Mesothelial cell of epicardium (in vitro differentiated cells): ENCODE measurements around the gene TRIM58. TPM values are rescaled to one million over a fixed set of nuclear protein-coding genes. Genes with fewer than 3 reads are reported as not detected.

Experiments used
- DNase-seq, 2 experiments: peaks; one replicate each; pipeline ENCODE4 v3.0.0; 2021; ENCODE audit warnings: low spot score in 2 of 2; ENCODE audit not compliant: unreplicated experiment in 2 of 2
- H3K27ac Mint-ChIP-seq: 2 replicates; pipeline ENCODE4 v1.8.0; 2021; ENCODE audit warnings: mixed read lengths
- H3K27me3 Mint-ChIP-seq: 2 replicates; pipeline ENCODE4 v1.8.0; 2021; ENCODE audit warnings: low read depth, mixed read lengths
- H3K36me3 Mint-ChIP-seq: 2 replicates; pipeline ENCODE4 v1.8.0; 2021; ENCODE audit warnings: mixed read lengths
- H3K4me1 Mint-ChIP-seq: 2 replicates; pipeline ENCODE4 v1.8.0; 2021; ENCODE audit warnings: mixed read lengths
- H3K4me3 Mint-ChIP-seq: 2 replicates; pipeline ENCODE4 v1.8.0; 2021; ENCODE audit warnings: mild to moderate bottlenecking, moderate library complexity, mixed read lengths
- H3K9me3 Mint-ChIP-seq: 2 replicates; pipeline ENCODE4 v1.8.0; 2021; ENCODE audit warnings: mixed read lengths
- CTCF ChIP-seq: fragments of 200-600 bp; sonication (generic); IDR thresholded peaks from one replicate; pipeline ENCODE4 v1.5.0; 2021; ENCODE audit warnings: antibody characterized with exemption; ENCODE audit not compliant: unreplicated experiment
- total RNA-seq: library from RNA; stranded (reverse); gene quantifications from 3 replicates; pipeline ENCODE4 v1.2.1, GENCODE V29; 2021

TRIM58 gene
- total RNA-seq, 1 donor from 2014 or later: 1.2 TPM

DNA sequence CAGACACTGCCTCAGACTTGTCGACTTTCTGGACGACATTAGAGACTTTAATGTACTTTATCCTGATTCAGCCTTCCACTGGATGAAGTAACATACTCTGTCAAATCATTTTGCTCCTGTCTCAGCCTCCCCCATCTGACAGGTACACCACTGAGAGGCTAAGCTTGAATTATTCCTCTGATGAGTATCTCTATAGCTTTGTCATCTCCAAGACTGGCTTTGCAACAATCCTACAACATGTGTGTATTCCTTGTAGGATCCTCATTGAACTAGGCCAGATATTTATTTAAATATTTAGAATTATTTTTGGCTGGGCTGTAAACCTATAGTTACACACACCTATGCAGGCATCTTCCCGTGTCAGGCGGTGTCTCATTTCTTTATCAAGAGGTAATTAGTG lies 1.1 kb upstream of the TRIM58 start:
- peaks cover 16% of the 10 kb centered on the region for H3K27me3 Mint-ChIP-seq
- H3K4me3 Mint-ChIP-seq: peak overlapping the region; percentile 61
- TF ChIP-seq CTCF: no peak
- peaks cover 8% of the 10 kb centered on the region for H3K9me3 Mint-ChIP-seq
- H3K36me3 Mint-ChIP-seq: no peaks in the 10 kb centered on the region
- no peak overlapping the region for H3K27ac Mint-ChIP-seq
- no peak for DNase-seq
- H3K4me1 Mint-ChIP-seq: no peaks in the 10 kb centered on the region

- Mint-ChIP-seq H3K9me3 (peaks cover 6% of the 10 kb centered on the region), H3K27ac (no peak overlapping the region), H3K4me1 (no peaks in the 10 kb centered on the region), H3K4me3 (peak overlapping the region; percentile 68), H3K36me3 (no peaks in the 10 kb centered on the region), H3K27me3 (peaks cover 16% of the 10 kb centered on the region)
- DNase-seq: no peak
- no peak for TF ChIP-seq CTCF
Observed at GRCh38 chr1:247857985-247858619, 1.1 kb downstream of the TRIM58 start.

DNA sequence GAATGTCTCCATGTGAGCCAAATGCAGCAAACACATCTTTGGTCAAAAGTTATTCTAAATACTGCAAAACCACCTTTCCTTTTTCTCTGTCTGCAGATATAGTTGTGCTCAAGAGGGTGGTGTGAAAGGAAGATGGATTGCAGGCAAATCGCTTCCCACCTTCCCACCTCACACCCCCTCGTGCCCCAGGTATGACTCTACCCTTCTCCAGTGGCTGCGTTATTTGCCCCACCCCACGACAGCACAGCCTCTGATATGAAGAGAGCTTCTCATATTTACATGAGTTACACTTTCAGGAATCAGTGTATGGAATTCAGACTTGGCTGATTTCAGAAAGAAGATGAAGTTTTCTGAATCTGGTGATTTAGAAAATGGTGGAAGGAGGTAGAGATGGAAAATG lies 5.8 kb downstream of the TRIM58 start:
- peaks cover 6% of the 10 kb centered on the region for H3K9me3 Mint-ChIP-seq
- no peaks in the 10 kb centered on the region for H3K36me3 Mint-ChIP-seq
- H3K27ac Mint-ChIP-seq: no peak overlapping the region
- TF ChIP-seq CTCF: no peak
- no peak for DNase-seq
- H3K27me3 Mint-ChIP-seq: peaks cover 5% of the 10 kb centered on the region
- H3K4me1 Mint-ChIP-seq: no peaks in the 10 kb centered on the region
- H3K4me3 Mint-ChIP-seq: no peak overlapping the region

DNA sequence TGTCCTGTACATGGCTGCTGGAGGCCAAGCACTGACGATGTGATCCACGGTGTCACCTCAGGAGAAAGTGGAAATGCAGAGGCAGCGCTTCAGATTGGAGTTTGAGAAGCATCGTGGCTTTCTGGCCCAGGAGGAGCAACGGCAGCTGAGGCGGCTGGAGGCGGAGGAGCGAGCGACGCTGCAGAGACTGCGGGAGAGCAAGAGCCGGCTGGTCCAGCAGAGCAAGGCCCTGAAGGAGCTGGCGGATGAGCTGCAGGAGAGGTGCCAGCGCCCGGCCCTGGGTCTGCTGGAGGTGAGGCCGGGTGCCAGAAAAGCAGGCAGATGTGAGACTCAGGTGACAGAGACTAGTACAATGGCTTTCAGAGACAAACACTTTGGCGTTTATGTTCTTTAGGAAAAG lies 7.7 kb downstream of the TRIM58 start:
- peaks cover 10% of the 10 kb centered on the region for H3K9me3 Mint-ChIP-seq
- no peaks in the 10 kb centered on the region for H3K27me3 Mint-ChIP-seq
- TF ChIP-seq CTCF: no peak
- no peak overlapping the region for H3K4me3 Mint-ChIP-seq
- peaks cover under 1% of the 10 kb centered on the region for H3K36me3 Mint-ChIP-seq
- H3K27ac Mint-ChIP-seq: no peak overlapping the region
- DNase-seq: no peak
- H3K4me1 Mint-ChIP-seq: no peaks in the 10 kb centered on the region

DNA sequence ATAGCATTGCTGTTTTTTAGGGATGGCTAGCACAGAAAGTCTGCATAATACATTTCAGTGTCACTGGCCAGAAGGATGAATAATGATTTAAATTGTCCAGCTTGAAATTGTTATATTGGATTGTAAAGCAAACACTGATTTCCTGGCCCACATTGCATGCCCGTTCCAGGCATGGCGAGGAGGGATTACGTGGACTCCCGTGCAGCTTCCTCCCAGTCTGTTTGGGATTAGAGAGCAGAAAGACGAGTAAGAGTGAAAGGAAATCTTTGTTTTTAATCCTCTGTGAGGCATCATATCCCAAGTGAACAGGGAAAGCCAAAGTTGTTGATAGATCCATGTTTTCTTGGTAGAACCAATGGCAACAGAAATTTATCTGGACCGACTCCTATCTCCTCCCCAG lies 8.4 kb downstream of the TRIM58 start:
- Mint-ChIP-seq H3K4me3 (no peak overlapping the region), H3K27ac (no peak overlapping the region), H3K27me3 (no peaks in the 10 kb centered on the region), H3K36me3 (peaks cover 2% of the 10 kb centered on the region), H3K9me3 (peaks cover 13% of the 10 kb centered on the region), H3K4me1 (no peaks in the 10 kb centered on the region)
- no peak for TF ChIP-seq CTCF
- DNase-seq: no peak

- H3K4me1 Mint-ChIP-seq: no peaks in the 10 kb centered on the region
- no peak overlapping the region for H3K27ac Mint-ChIP-seq
- H3K27me3 Mint-ChIP-seq: no peaks in the 10 kb centered on the region
- H3K4me3 Mint-ChIP-seq: no peak overlapping the region
- no peak for DNase-seq
- peaks cover 9% of the 10 kb centered on the region for H3K9me3 Mint-ChIP-seq
- TF ChIP-seq CTCF: no peak
- H3K36me3 Mint-ChIP-seq: no peaks in the 10 kb centered on the region
Observed at GRCh38 chr1:247883346-247883745, 26.4 kb downstream of the TRIM58 start.
